GM12865 (cell line): ENCODE measurements around the gene MS4A4A.
A peak's percentile ranks its signal among the peaks of the same experiment; 100 is the strongest.

Experiments used
- DNase-seq: peaks from one replicate; pipeline ENCODE4 v3.0.0; 2010; ENCODE audit warnings: low read depth
- H3K4me3 ChIP-seq: 2 replicates; pipeline ENCODE4 v1.5.1; 2011; ENCODE audit warnings: mild to moderate bottlenecking, low read depth, low read length, control low read depth
- CTCF ChIP-seq: IDR thresholded peaks from 2 replicates; pipeline ENCODE4 v1.5.1; 2011; ENCODE audit warnings: low read length, control low read depth, low read depth, inconsistent platforms; ENCODE audit not compliant: insufficient read depth; ENCODE audit errors: missing control alignments

MS4A4A gene

GRCh38 chr11:60315871-60316270 lies 35.4 kb downstream of the MS4A4A start:
- no peak overlapping the region for H3K4me3 ChIP-seq
- no peak for TF ChIP-seq CTCF
- DNase-seq, result no peak

GRCh38 chr11:60316317-60316716 lies 35.9 kb downstream of the MS4A4A start:
- peak; percentile 29 for DNase-seq
- TF ChIP-seq CTCF, result no peak
- no peak overlapping the region for H3K4me3 ChIP-seq

GRCh38 chr11:60318726-60319125 lies 38.3 kb downstream of the MS4A4A start:
- peak; percentile 35 for DNase-seq
- no peak for TF ChIP-seq CTCF
- H3K4me3 ChIP-seq, result no peak overlapping the region

GRCh38 chr11:60321051-60321450 lies 40.6 kb downstream of the MS4A4A start:
- no peak for DNase-seq
- no peak for TF ChIP-seq CTCF
- H3K4me3 ChIP-seq, result no peak overlapping the region

GRCh38 chr11:60326955-60327354 lies 46.5 kb downstream of the MS4A4A start, which contains the start of gene MS4A6E:
Gene MS4A6E, plus strand, starts transcription at chr11:60327255. Its CDS starts 7,641 bp downstream, at chr11:60334896.
- TF ChIP-seq CTCF, result no peak
- H3K4me3 ChIP-seq, result no peak within 1 kb of the TSS
- DNase-seq, result no peak

GRCh38 chr11:60328460-60328859 lies 48.0 kb downstream of the MS4A4A start:
- no peak for DNase-seq

More at GRCh38 chr11:60328460-60328859, 48.0 kb downstream of the MS4A4A start:
- no peak overlapping the region for H3K4me3 ChIP-seq
- no peak for TF ChIP-seq CTCF
